ENCODE data around the gene C1QL4.

- TF ChIP-seq CTCF (IDR thresholded peaks at IDR 0.05; ENCODE audit: low read depth, low read length): no peak
- no peak for TF ChIP-seq EZH2phosphoT487 (IDR thresholded peaks at IDR 0.05; ENCODE audit: low read depth)
These were observed 4.2 kb upstream of the C1QL4 start for GRCh38 chr12:49340971-49341776.

Data from OCI-LY3 (cell line).